Suprapubic skin (tissue), 4 donors: ENCODE measurements around the gene XAB2. TPM values are rescaled to one million over a fixed set of nuclear protein-coding genes. Genes with fewer than 3 reads are reported as not detected.
"Not testable (repeated sequence)": the region's sequence is repeated elsewhere in the genome, so short reads cannot be mapped to it uniquely, and the experiment has no call there.

Experiments
- DNase-seq, 2 donors: peaks; one replicate each; pipeline ENCODE4 v3.0.0-alpha.2; 2019; ENCODE audit warnings: low spot score in 2 of 2
- H3K27ac ChIP-seq: fragments of 200-600 bp; sonication (generic); one replicate; pipeline ENCODE4 v1.5.1; 2019
- H3K27me3 ChIP-seq: fragments of 200-600 bp; sonication (generic); one replicate; pipeline ENCODE4 v1.5.1; 2019
- H3K36me3 ChIP-seq: fragments of 200-600 bp; sonication (generic); one replicate; pipeline ENCODE4 v1.5.1; 2019
- H3K4me1 ChIP-seq: fragments of 200-600 bp; sonication (generic); one replicate; pipeline ENCODE4 v1.5.1; 2019
- H3K4me3 ChIP-seq: fragments of 200-600 bp; sonication (generic); one replicate; pipeline ENCODE4 v1.5.1; 2019; ENCODE audit warnings: mild to moderate bottlenecking
- H3K9me3 ChIP-seq: fragments of 200-600 bp; sonication (generic); one replicate; pipeline ENCODE4 v1.5.1; 2019
- EP300 ChIP-seq: sonication (generic); formaldehyde crosslinking; IDR thresholded peaks from one replicate; pipeline ENCODE4 v1.6.1; 2017; ENCODE audit warnings: antibody characterized with exemption
- POLR2A ChIP-seq, 2 donors: fragments of 450-650 bp; IDR thresholded peaks; one replicate each; pipeline ENCODE4 v1.6.1; 2017; ENCODE audit warnings: antibody characterized with exemption in 2 of 2, mild to moderate bottlenecking in 2 of 2, moderate library complexity in 2 of 2
- POLR2AphosphoS5 ChIP-seq, 3 donors: sonication (generic); formaldehyde crosslinking; IDR thresholded peaks; one replicate each; pipeline ENCODE4 v1.6.1; 2017; ENCODE audit warnings: antibody characterized with exemption in 3 of 3
- WGBS: methylation state at CpG from one replicate; pipeline ENCODE4 v1.1.5; 2018; 5-methylcytosine and 5-hydroxymethylcytosine counted together
- total RNA-seq, 4 donors: library from RNA; depleted of rRNA; stranded (reverse); fragments of >200 nt; gene quantifications; one replicate each; pipeline ENCODE4 v1.1.0, GENCODE V29; 2016
- TF ChIP-seq, protein P1 (sequence below), 2 donors: fragments of 200-600 bp in 1 of 2; fragments of 450-650 bp in 1 of 2; sonication (generic) in 1 of 2; IDR thresholded peaks; one replicate each; pipeline ENCODE4 v1.5.1; 2016 to 2019; ENCODE audit warnings: antibody characterized with exemption in 2 of 2, mild to moderate bottlenecking in 1 of 2, moderate library complexity in 1 of 2

XAB2 gene
- total RNA-seq, 4 donors from 2014 or later = 45.1 to 68.2 (median 55.5) TPM

DNA sequence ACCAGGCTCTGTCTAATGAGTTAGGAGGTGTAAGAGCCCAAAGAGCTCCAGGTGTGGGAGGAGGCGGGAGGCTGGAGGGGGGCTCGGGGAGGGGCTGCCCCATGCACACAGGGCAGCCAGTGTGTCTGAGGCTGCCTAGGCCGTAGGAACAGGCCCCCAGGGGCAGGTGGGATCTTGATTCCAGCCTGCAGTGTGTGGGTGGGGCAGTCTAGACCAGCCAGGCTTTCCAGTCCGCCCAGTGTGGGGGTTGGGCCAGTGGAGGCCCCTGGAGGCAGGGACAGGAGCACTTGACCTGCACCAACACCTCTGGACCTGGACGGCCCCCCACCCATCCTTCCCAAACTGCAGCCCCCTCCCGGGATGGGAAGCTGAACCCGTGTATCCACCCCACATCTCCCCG is 39.1 kb downstream of the XAB2 start:
- DNase-seq = no peak
- H3K27ac ChIP-seq = peak overlapping the region; percentile 83

DNA sequence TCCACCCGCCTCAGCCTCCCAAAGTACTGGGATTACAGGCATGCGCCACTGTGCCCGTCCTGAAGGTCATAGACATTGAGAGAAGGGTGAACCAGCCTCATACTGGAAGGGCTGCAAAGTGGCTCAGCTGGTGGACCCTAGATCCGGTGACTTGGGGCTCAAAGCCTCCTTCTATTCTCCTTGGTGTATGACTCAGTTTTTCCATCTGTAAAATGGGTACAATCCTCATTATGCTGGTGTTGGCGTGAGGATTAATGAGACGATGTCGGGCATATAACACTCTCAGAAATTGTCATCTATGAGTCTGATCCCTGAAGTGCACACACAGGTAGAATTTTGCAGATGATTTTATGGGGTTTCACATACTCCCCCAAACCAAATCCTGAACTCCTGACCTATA is 39.5 kb downstream of the XAB2 start:
- Histone ChIP-seq H3K4me1 (peaks cover 15% of the 10 kb centered on the region), H3K36me3 (no peaks in the 10 kb centered on the region), H3K9me3 (no peaks in the 10 kb centered on the region), H3K4me3 (no peak overlapping the region), H3K27me3 (peaks cover 14% of the 10 kb centered on the region), H3K27ac (peak overlapping the region; percentile 83)
- no peak for DNase-seq
- 82% methylated on average over 7 of the region's 7 CpGs for WGBS
- TF ChIP-seq POLR2A (IDR thresholded peaks at IDR 0.05) = no peak
- no peak for TF ChIP-seq POLR2AphosphoS5 (IDR thresholded peaks at IDR 0.05)
- TF ChIP-seq EP300 = no peak
- TF ChIP-seq, protein P1, sequence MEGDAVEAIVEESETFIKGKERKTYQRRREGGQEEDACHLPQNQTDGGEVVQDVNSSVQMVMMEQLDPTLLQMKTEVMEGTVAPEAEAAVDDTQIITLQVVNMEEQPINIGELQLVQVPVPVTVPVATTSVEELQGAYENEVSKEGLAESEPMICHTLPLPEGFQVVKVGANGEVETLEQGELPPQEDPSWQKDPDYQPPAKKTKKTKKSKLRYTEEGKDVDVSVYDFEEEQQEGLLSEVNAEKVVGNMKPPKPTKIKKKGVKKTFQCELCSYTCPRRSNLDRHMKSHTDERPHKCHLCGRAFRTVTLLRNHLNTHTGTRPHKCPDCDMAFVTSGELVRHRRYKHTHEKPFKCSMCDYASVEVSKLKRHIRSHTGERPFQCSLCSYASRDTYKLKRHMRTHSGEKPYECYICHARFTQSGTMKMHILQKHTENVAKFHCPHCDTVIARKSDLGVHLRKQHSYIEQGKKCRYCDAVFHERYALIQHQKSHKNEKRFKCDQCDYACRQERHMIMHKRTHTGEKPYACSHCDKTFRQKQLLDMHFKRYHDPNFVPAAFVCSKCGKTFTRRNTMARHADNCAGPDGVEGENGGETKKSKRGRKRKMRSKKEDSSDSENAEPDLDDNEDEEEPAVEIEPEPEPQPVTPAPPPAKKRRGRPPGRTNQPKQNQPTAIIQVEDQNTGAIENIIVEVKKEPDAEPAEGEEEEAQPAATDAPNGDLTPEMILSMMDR (IDR thresholded peaks at IDR 0.05) = no peak

More for the DNA sequence above, 39.1 kb downstream of the XAB2 start:
- 18% methylated on average over 3 of the region's 8 CpGs for WGBS
- Histone ChIP-seq H3K27me3 (peaks cover 18% of the 10 kb centered on the region), H3K36me3 (no peaks in the 10 kb centered on the region), H3K4me3 (no peak overlapping the region), H3K9me3 (no peaks in the 10 kb centered on the region), H3K4me1 (peaks cover 15% of the 10 kb centered on the region)
- TF ChIP-seq POLR2A (IDR thresholded peaks at IDR 0.05) (no peak), EP300 (no peak), POLR2AphosphoS5 (IDR thresholded peaks at IDR 0.05) (peak in 1 of 3 donors; percentile 15)
- TF ChIP-seq, protein P1 (IDR thresholded peaks at IDR 0.05) = no peak

DNA sequence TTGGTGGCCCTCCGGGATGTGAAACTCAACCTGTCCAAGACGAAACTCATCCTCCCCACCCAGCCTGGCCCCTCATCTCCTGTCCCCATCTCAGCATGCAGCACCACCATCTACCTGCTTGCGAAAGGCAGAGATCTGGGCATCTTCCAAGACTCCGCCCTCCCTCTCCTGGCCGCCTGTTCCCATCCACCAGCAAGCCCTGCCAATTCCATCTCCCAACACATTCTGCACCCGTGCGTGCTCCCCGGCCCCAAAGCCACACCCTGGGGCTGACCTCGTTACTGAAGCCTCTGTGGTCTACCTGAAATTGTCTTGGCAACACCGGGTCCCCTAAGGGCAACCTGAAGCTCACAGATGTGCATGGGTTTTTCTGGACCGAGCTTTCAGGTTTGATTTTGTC is 46.9 kb downstream of the XAB2 start:
- no peak for DNase-seq

DNA sequence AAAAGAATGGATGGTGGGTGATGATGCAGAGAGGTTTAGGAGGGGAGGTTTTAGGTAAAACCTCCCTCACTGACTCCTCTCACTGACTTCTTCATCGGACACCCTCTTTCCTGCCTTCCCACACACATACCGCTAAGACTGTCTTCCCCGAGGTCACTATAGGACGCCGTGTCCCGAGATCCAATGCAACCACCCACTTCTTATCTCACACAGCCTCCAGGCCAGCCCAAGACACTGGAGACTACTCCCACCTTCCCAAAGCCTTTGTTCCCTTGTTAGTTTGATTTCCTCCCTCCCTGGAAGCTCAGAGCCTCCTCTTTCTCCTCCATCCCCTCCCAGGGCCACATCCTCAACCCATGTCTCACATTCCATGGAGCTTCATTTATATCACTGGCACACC is 50.2 kb downstream of the XAB2 start:
- Histone ChIP-seq H3K36me3 (no peaks in the 10 kb centered on the region), H3K27me3 (no peaks in the 10 kb centered on the region), H3K27ac (no peak overlapping the region), H3K4me1 (no peaks in the 10 kb centered on the region), H3K4me3 (no peak overlapping the region), H3K9me3 (no peaks in the 10 kb centered on the region)
- WGBS = 77% methylated on average over 6 of the region's 6 CpGs
- DNase-seq = no peak
- TF ChIP-seq POLR2A (IDR thresholded peaks at IDR 0.05) (no peak), EP300 (no peak), POLR2AphosphoS5 (IDR thresholded peaks at IDR 0.05) (no peak)
- TF ChIP-seq, protein P1 (IDR thresholded peaks at IDR 0.05) = no peak

More for the DNA sequence above, 46.9 kb downstream of the XAB2 start:
- no peaks in the 10 kb centered on the region for H3K4me1 ChIP-seq
- H3K27me3 ChIP-seq = no peaks in the 10 kb centered on the region
- H3K4me3 ChIP-seq = no peak overlapping the region
- H3K27ac ChIP-seq = no peak overlapping the region
- no peak for TF ChIP-seq EP300
- TF ChIP-seq POLR2A (IDR thresholded peaks at IDR 0.05) = no peak
- TF ChIP-seq, protein P1 (IDR thresholded peaks at IDR 0.05) = no peak
- no peak for TF ChIP-seq POLR2AphosphoS5 (IDR thresholded peaks at IDR 0.05)
- H3K9me3 ChIP-seq = no peaks in the 10 kb centered on the region
- H3K36me3 ChIP-seq = no peaks in the 10 kb centered on the region
- 26% methylated on average over 11 of the region's 11 CpGs for WGBS

DNA sequence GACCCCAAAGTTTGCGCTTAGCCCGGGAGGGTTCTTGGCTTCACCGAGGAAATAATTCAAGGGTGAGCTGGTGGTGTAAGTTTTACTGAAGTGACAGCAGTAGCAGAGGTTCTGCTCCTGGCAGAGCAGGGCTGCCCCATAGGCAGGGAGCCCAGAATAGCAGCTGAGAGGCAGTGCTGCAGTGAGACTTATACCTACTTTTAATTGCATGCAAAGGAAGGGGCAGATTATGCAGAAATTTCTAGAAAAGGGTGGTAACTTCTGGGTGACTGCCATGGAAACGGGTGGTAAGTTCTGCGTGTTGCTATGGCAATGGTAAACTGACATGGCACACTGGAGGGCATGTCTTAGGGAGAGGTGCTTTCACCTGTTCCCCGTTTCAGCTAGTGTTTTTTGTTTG is 51.2 kb downstream of the XAB2 start:
- Histone ChIP-seq H3K4me1 (no peaks in the 10 kb centered on the region), H3K27ac (no peak overlapping the region), H3K9me3 (no peaks in the 10 kb centered on the region), H3K4me3 (no peak overlapping the region), H3K27me3 (no peaks in the 10 kb centered on the region), H3K36me3 (no peaks in the 10 kb centered on the region)
- WGBS = 39% methylated on average over 6 of the region's 6 CpGs
- no peak for DNase-seq
- TF ChIP-seq EP300 (no peak), POLR2A (IDR thresholded peaks at IDR 0.05) (no peak)
- TF ChIP-seq, protein P1 (IDR thresholded peaks at IDR 0.05) = no peak

DNA sequence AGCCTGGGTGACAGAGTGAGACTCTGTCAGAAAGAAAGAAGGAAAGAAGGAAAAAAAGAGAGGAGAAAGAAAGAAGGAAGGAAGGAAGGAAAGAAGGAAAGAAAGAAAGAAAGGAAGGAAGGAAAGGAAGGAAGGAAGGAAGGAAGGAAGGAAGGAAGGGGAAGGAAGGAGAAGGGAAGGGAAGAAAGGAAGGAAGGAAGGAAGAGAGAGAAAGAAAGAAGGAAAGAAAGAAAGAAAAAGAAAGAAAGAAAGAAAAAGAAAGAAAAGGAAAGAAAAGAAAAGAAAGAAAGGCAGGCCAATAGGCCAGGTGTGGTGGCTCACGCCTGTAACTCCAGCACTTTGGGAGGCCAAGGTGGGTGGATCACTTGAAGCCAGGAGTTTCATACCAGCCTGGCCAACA is 51.9 kb downstream of the XAB2 start:
- 93% methylated on average over 1 of the region's 1 CpG for WGBS
- H3K4me1 ChIP-seq, H3K27ac ChIP-seq, H3K36me3 ChIP-seq, H3K27me3 ChIP-seq, H3K9me3 ChIP-seq, H3K4me3 ChIP-seq, DNase-seq: not testable (repeated sequence)
